HCT116 (cell line): ENCODE measurements around the gene PDLIM4. TPM values are rescaled to one million over a fixed set of nuclear protein-coding genes. Genes with fewer than 3 reads are reported as not detected.

Source experiments
- ATAC-seq: fragments of 200-7000 bp; cut with Tn5 transposase; 2 replicates; pipeline ENCODE4 v1.9.1; 2020; ENCODE audit warnings: mild to moderate bottlenecking, moderate library complexity
- BruUV-seq: library from RNA; stranded (reverse); fragments of 400-500 nt; replicated peaks from 2 replicates; lab custom pipeline; 2021; lab: Mats Ljungman, UMichigan
- CTCF ChIA-PET: fragments of 300-600 bp; sonication (Branson Sonifier 250); formaldehyde crosslinking; loops from one replicate; lab custom pipeline; 2021; ENCODE audit warnings: antibody characterized with exemption; lab: Charles Lee
- POLR2A ChIA-PET: fragments of 300-600, 350-600 bp; sonication (Branson Sonifier 250); formaldehyde crosslinking; loops from one replicate; lab custom pipeline; 2021; ENCODE audit warnings: antibody characterized with exemption; lab: Charles Lee
- RAD21 ChIA-PET, 2 experiments: fragments of 300-600 bp; sonication (Branson Sonifier 250); formaldehyde crosslinking; loops; one replicate each; lab custom pipeline; 2023; ENCODE audit warnings: low total read pairs in 2 of 2; ENCODE audit not compliant: uncharacterized antibody in 2 of 2, unreplicated experiment in 2 of 2, low non-redundant PET in 1 of 2; lab: Charles Lee
- DNase-seq: peaks from one replicate; pipeline ENCODE4 v3.0.0-alpha.2; 2010; ENCODE audit warnings: low read depth, low spot score
- H2AFZ ChIP-seq: fragments of 200-600 bp; shearing (Covaris generic), sonication (generic); 2 replicates; pipeline ENCODE4 v1.6.1; 2017; ENCODE audit warnings: low read depth, mixed run types, mixed read lengths, antibody characterized with exemption, low read length; ENCODE audit not compliant: poor library complexity, severe bottlenecking
- H3K27ac ChIP-seq: 2 replicates; pipeline ENCODE4 v1.5.1; 2012; ENCODE audit warnings: low read depth, low read length
- H3K27me3 ChIP-seq: fragments of 200-600 bp; sonication (generic); 2 replicates; pipeline ENCODE4 v1.6.1; 2016; ENCODE audit warnings: mixed run types, low read length, mixed read lengths; ENCODE audit not compliant: insufficient read depth
- H3K36me3 ChIP-seq, 2 experiments: fragments of 200-500 bp in 1 of 2; fragments of 200-600 bp in 1 of 2; sonication (Bioruptor generic) in 1 of 2; sonication (generic) in 1 of 2; 2 replicates each; pipeline versions ENCODE4 v1.5.1 to v1.6.1; 2014 to 2016; ENCODE audit warnings: low read length in 2 of 2, inconsistent platforms in 1 of 2, mixed read lengths in 1 of 2, mixed run types in 1 of 2; ENCODE audit not compliant: insufficient read depth in 2 of 2, control insufficient read depth in 1 of 2
- H3K4me1 ChIP-seq, 2 experiments: fragments of 200-600 bp in 1 of 2; sonication (generic) in 1 of 2; 2 replicates each; pipeline versions ENCODE4 v1.5.1 to v1.6.1; 2012 to 2017; ENCODE audit warnings: low read length in 2 of 2, inconsistent platforms in 1 of 2, mild to moderate bottlenecking in 1 of 2, mixed read lengths in 1 of 2, mixed run types in 1 of 2, moderate library complexity in 1 of 2; ENCODE audit not compliant: insufficient read depth in 2 of 2, control insufficient read depth in 1 of 2
- H3K4me2 ChIP-seq: fragments of 200-600 bp; sonication (generic); 2 replicates; pipeline ENCODE4 v1.6.1; 2017; ENCODE audit warnings: mixed run types, low read length, mixed read lengths
- H3K4me3 ChIP-seq, 2 experiments: fragments of 200-600 bp in 1 of 2; sonication (generic) in 1 of 2; replicated peaks in 1 of 2; 2 replicates each; pipeline ENCODE4 v1.5.1; 2011 to 2016; ENCODE audit warnings: low read length in 2 of 2, control low read depth in 1 of 2, low read depth in 1 of 2, mild to moderate bottlenecking in 1 of 2, mixed read lengths in 1 of 2, mixed run types in 1 of 2
- H3K79me2 ChIP-seq: fragments of 200-600 bp; sonication (generic); 2 replicates; pipeline ENCODE4 v1.6.1; 2017; ENCODE audit warnings: mild to moderate bottlenecking, mixed run types, low read length, moderate library complexity, mixed read lengths; ENCODE audit not compliant: insufficient read depth
- H3K9ac ChIP-seq: fragments of 200-600 bp; sonication (generic); 2 replicates; pipeline ENCODE4 v1.6.1; 2016; ENCODE audit warnings: low read length, mixed read lengths
- H3K9me2 ChIP-seq: fragments of 200-600 bp; sonication (generic), shearing (Covaris generic); 2 replicates; pipeline ENCODE4 v1.6.1; 2017; ENCODE audit warnings: mixed run types, mild to moderate bottlenecking, moderate library complexity; ENCODE audit not compliant: insufficient read depth
- H3K9me3 ChIP-seq, 2 experiments: fragments of 200-500 bp in 1 of 2; fragments of 200-600 bp in 1 of 2; sonication (Bioruptor generic) in 1 of 2; sonication (generic) in 1 of 2; 2 replicates each; pipeline ENCODE4 v1.6.1; 2014 to 2017; ENCODE audit warnings: low read length in 2 of 2, mixed read lengths in 2 of 2, inconsistent platforms in 1 of 2, low read depth in 1 of 2, mild to moderate bottlenecking in 1 of 2, mixed run types in 1 of 2, moderate library complexity in 1 of 2; ENCODE audit not compliant: control insufficient read depth in 1 of 2, insufficient read depth in 1 of 2
- H4K20me1 ChIP-seq: fragments of 200-600 bp; sonication (generic), shearing (Covaris generic); 2 replicates; pipeline ENCODE4 v1.6.1; 2017; ENCODE audit warnings: mixed run types, mild to moderate bottlenecking, moderate library complexity; ENCODE audit not compliant: insufficient read depth
- ELF1 ChIP-seq: IDR thresholded peaks from 2 replicates; pipeline ENCODE4 v1.6.1; 2012; ENCODE audit warnings: low read depth, borderline replicate concordance
- EZH2 ChIP-seq: fragments of 200-600 bp; sonication (generic); IDR thresholded peaks from 2 replicates; pipeline ENCODE4 v1.6.1; 2017; ENCODE audit warnings: antibody characterized with exemption, mixed run types
- EZH2phosphoT487 ChIP-seq: fragments of 200-600 bp; IDR thresholded peaks from 2 replicates; pipeline ENCODE4 v1.6.1; 2018; ENCODE audit warnings: antibody characterized with exemption, borderline replicate concordance
- FOSL1 ChIP-seq: IDR thresholded peaks from 2 replicates; pipeline ENCODE4 v1.6.1; 2012; ENCODE audit warnings: low read depth
- POLR2AphosphoS5 ChIP-seq: IDR thresholded peaks from 2 replicates; pipeline ENCODE4 v1.6.1; 2011; ENCODE audit warnings: mild to moderate bottlenecking, low read depth, low read length, moderate library complexity
- TCF7L2 ChIP-seq: IDR thresholded peaks from 2 replicates; pipeline ENCODE4 v1.7.0; 2011; ENCODE audit warnings: borderline replicate concordance, inconsistent platforms; ENCODE audit not compliant: insufficient read depth, insufficient read length; ENCODE audit errors: extremely low read depth
- ZFX ChIP-seq: fragments of 450-650 bp; IDR thresholded peaks from 2 replicates; pipeline ENCODE4 v1.6.1; 2017
- intact Hi-C: fragments of 100-400 bp; cut with micrococcal nuclease; formaldehyde crosslinking; loops from 2 replicates; pipeline ENCODE4 v1.10.0; 2022
- total RNA-seq: library from RNA; stranded (reverse); gene quantifications from one replicate; pipeline ENCODE4 v1.2.1, GENCODE V29; 2021; ENCODE audit not compliant: unreplicated experiment

Gene PDLIM4
- total RNA-seq, 1 experiment from 2014 or later, result not detected

DNA sequence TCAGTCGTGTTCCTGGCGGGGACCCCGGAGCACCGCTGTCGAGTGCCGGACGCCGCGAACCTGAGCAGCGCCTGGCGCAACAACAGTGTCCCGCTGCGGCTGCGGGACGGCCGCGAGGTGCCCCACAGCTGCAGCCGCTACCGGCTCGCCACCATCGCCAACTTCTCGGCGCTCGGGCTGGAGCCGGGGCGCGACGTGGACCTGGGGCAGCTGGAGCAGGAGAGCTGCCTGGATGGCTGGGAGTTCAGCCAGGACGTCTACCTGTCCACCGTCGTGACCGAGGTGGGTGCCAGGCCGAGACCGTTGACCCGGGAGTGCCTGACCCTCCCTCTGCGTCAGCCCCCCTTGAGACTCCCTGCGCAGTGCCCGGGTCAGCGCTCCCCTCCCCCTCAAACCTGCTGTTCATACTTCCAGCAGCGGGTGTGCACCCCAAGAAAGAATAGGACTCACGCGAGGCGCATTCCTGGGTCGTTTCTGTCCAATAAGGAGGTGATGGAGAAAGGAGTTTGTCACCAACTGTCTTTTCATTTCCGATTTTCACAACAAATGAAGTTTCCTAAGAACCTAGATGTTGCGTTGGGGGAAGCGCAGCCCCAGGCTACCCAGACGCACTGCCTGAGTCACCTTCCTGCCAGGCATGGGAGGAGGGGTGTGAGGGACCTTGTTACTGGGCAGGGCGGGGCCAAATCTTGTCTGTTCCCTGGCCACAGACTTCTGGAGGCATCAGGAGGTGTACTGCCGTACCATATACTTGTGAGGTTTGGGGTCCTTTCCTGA is 37.4 kb downstream of the PDLIM4 start:
- no peaks in the 10 kb centered on the region for H3K79me2 ChIP-seq
- H3K27me3 ChIP-seq, result no peaks in the 10 kb centered on the region
- intact Hi-C loops, result loop anchor here (2.0 to 10.0 kb wide), 3 partner anchors 68 to 200 kb away; partner anchors contain the start of genes IRF1, P4HA2 and SLC22A5
- DNase-seq, result peak; percentile 27
- no peaks in the 10 kb centered on the region for H4K20me1 ChIP-seq
- H3K9ac ChIP-seq, result peak overlapping the region; percentile 90
- peak overlapping the region; percentile 88 for H2AFZ ChIP-seq
- peak overlapping the region; percentile 59 to 79 for H3K4me3 ChIP-seq
- H3K4me1 ChIP-seq, result peaks cover 14 to 37% of the 10 kb centered on the region in 2 experiments
- peak overlapping the region; percentile 90; the same call in 1 of the 2 replicates for H3K27ac ChIP-seq
- ChIA-PET POLR2A (interaction anchor here (1.3 to 2.4 kb wide), 7 partner anchors 9 to 206 kb away, joined by 4 to 16 read pairs (median 5); partner anchors contain the start of gene SLC22A5), RAD21 (interaction anchor here in 1 of 2 experiments (0.7 to 1.2 kb wide), 2 partner anchors 57 to 59 kb away, joined by 3 to 6 read pairs; no protein-coding TSS in a partner anchor), CTCF (interaction anchor here (1.1 to 2.0 kb wide), 5 partner anchors 57 to 211 kb away, joined by 3 to 19 read pairs (median 4); no protein-coding TSS in a partner anchor)
- ATAC-seq, result peak; percentile 52
- no peaks in the 10 kb centered on the region for H3K36me3 ChIP-seq
- H3K9me3 ChIP-seq, result no peaks in the 10 kb centered on the region
- H3K9me2 ChIP-seq, result no peaks in the 10 kb centered on the region
- H3K4me2 ChIP-seq, result peak overlapping the region; percentile 100
- TF ChIP-seq POLR2AphosphoS5 (peak; percentile 64), ELF1 (no peak)
- no TSS peak for BruUV-seq

DNA sequence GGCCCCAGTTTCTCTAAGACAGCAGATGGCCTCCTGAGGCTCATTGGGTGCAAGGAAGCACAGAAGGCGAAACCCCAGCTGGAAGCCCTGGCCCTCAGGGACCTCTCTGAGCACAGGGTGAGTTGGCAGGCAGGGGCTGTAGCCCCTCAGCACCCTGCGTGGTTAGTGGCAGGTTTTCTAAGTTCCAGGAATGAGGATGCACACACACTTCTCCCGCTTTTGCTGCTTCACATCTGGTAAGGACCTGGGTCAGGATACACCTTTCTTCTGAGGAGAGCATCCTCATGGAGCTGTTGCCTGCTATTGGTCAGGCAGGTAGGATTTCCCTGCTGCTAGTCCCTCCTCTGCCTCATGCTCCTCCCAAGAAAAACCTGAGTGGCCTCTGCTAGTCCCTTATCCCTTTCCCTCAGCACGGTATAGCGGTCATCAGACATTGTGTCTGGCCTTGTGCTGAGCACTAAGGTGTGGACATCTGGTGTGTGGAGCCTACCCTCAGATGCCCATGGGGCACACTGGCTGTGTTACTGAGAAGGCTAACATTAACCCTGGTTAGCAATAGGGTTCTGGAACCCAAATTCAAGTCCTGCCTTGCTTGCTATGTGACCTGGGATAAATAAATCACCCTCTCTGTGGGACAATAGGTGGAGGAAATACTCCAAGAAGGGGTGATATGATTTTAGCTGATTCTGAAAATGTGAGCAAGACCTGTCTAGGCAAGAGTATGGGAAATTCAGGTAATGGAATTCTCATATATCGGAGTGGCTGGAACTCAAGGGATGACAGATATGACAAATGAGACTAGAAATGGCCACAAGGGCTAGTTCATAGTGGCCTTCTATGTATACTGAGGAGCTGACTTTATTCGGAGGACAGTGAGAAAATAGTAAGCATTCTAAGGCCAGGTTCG is 38.3 kb downstream of the PDLIM4 start:
- peaks cover 14 to 37% of the 10 kb centered on the region in 2 experiments for H3K4me1 ChIP-seq
- H3K9me3 ChIP-seq, result no peaks in the 10 kb centered on the region
- POLR2A ChIA-PET, result no interaction called here
- no peak for ATAC-seq
- no peak for DNase-seq
- no peak overlapping the region; the same call in 1 of the 2 replicates for H3K27ac ChIP-seq
- H4K20me1 ChIP-seq, result no peaks in the 10 kb centered on the region
- no peaks in the 10 kb centered on the region for H3K79me2 ChIP-seq
- H3K9ac ChIP-seq, result peak overlapping the region; percentile 90
- H3K36me3 ChIP-seq, result no peaks in the 10 kb centered on the region
- CTCF ChIA-PET, result interaction anchor here (1.2 kb wide), 1 partner anchor 58 kb away, joined by 3 read pairs; no protein-coding TSS in a partner anchor
- H2AFZ ChIP-seq, result peak overlapping the region; percentile 88
- intact Hi-C loops, result loop anchor here (2.0 to 10.0 kb wide), 2 partner anchors 69 to 199 kb away; partner anchors contain the start of genes IRF1 and P4HA2
- H3K4me2 ChIP-seq, result peak overlapping the region; percentile 100
- H3K4me3 ChIP-seq, result peak overlapping the region; percentile 59 to 79
- no peaks in the 10 kb centered on the region for H3K27me3 ChIP-seq
- H3K9me2 ChIP-seq, result no peaks in the 10 kb centered on the region
- no TSS peak for BruUV-seq
- RAD21 ChIA-PET, result no interaction called here
- TF ChIP-seq EZH2 (no peak), TCF7L2 (no peak), EZH2phosphoT487 (no peak), FOSL1 (no peak), ZFX (no peak)
